Neuronal stem cell (in vitro differentiated cells): Measurements from ENCODE around the gene SSX2IP.

ENCODE experiments used
- DNase-seq: peaks from one replicate; pipeline ENCODE4 v3.0.0-alpha.2; 2013; ENCODE audit warnings: low spot score
- H2AFZ ChIP-seq: one replicate; pipeline ENCODE4 v1.6.1; 2013; ENCODE audit warnings: mild to moderate bottlenecking, low read length, inconsistent platforms
- H2AK5ac ChIP-seq: 2 replicates; pipeline ENCODE4 v1.6.1; 2013; ENCODE audit warnings: low read depth, mild to moderate bottlenecking, inconsistent platforms, low read length, moderate library complexity, mixed read lengths
- H2BK120ac ChIP-seq: 2 replicates; pipeline ENCODE4 v1.6.1; 2013; ENCODE audit warnings: low read depth, mild to moderate bottlenecking, inconsistent platforms, low read length, moderate library complexity, mixed read lengths
- H2BK12ac ChIP-seq: one replicate; pipeline ENCODE4 v1.6.1; 2013; ENCODE audit warnings: low read length, inconsistent platforms
- H2BK15ac ChIP-seq: 2 replicates; pipeline ENCODE4 v1.6.1; 2013; ENCODE audit warnings: mild to moderate bottlenecking, low read length, inconsistent platforms, mixed read lengths
- H2BK5ac ChIP-seq: one replicate; pipeline ENCODE4 v1.6.1; 2013; ENCODE audit warnings: inconsistent platforms, mild to moderate bottlenecking, low read length, moderate library complexity
- H3K14ac ChIP-seq: one replicate; pipeline ENCODE4 v1.6.1; 2013; ENCODE audit warnings: low read length, inconsistent platforms
- H3K18ac ChIP-seq: 2 replicates; pipeline ENCODE4 v1.6.1; 2013; ENCODE audit warnings: low read length, inconsistent platforms
- H3K23ac ChIP-seq: 2 replicates; pipeline ENCODE4 v1.6.1; 2013; ENCODE audit warnings: low read depth, mild to moderate bottlenecking, mixed read lengths, low read length, inconsistent platforms; ENCODE audit not compliant: poor library complexity
- H3K27ac ChIP-seq: replicated peaks from 3 replicates; pipeline ENCODE4 v1.5.1; 2013; ENCODE audit warnings: low read length, inconsistent platforms
- H3K27me3 ChIP-seq, 3 experiments: 2 replicates each; pipeline ENCODE4 v1.6.1; 2013; ENCODE audit warnings: low read length in 3 of 3, mild to moderate bottlenecking in 2 of 3, inconsistent platforms in 1 of 3, low read depth in 1 of 3, mixed read lengths in 1 of 3, moderate library complexity in 1 of 3; ENCODE audit not compliant: control insufficient read depth in 3 of 3, insufficient read depth in 3 of 3
- H3K36me3 ChIP-seq, 2 donors: replicated peaks in 1 of 2; 2 replicates each; pipeline ENCODE4 v1.6.1; 2013; ENCODE audit warnings: low read length in 2 of 2; ENCODE audit not compliant: control insufficient read depth in 2 of 2, insufficient read depth in 2 of 2
- H3K4ac ChIP-seq: 2 replicates; pipeline ENCODE4 v1.6.1; 2013; ENCODE audit warnings: inconsistent platforms, mild to moderate bottlenecking, low read length, moderate library complexity
- H3K4me1 ChIP-seq, 2 donors: 1 replicate in 1 of 2; 2 replicates in 1 of 2; pipeline ENCODE4 v1.6.1; 2013; ENCODE audit warnings: low read length in 2 of 2, low read depth in 1 of 2; ENCODE audit not compliant: control insufficient read depth in 2 of 2, insufficient read depth in 1 of 2
- H3K4me2 ChIP-seq: one replicate; pipeline ENCODE4 v1.6.1; 2013; ENCODE audit warnings: mild to moderate bottlenecking, low read length, inconsistent platforms; ENCODE audit not compliant: insufficient read depth, poor library complexity, severe bottlenecking
- H3K4me3 ChIP-seq, 2 donors: 2 replicates each; pipeline ENCODE4 v1.5.1; 2013; ENCODE audit warnings: low read length in 2 of 2, mild to moderate bottlenecking in 2 of 2, inconsistent platforms in 1 of 2, moderate library complexity in 1 of 2
- H3K79me1 ChIP-seq: one replicate; pipeline ENCODE4 v1.6.1; 2013; ENCODE audit warnings: low read depth, mild to moderate bottlenecking, inconsistent platforms, low read length, moderate library complexity
- H3K9ac ChIP-seq: one replicate; pipeline ENCODE4 v1.6.1; 2013; ENCODE audit warnings: mild to moderate bottlenecking, low read depth, low read length, inconsistent platforms; ENCODE audit not compliant: poor library complexity
- H3K9me3 ChIP-seq, 2 donors: replicated peaks in 1 of 2; 2 replicates each; pipeline versions ENCODE3 to v1.6.1; 2013; ENCODE audit warnings: low read length in 2 of 2, mild to moderate bottlenecking in 2 of 2, inconsistent platforms in 1 of 2, low read depth in 1 of 2, mixed read lengths in 1 of 2, moderate library complexity in 1 of 2; ENCODE audit not compliant: control insufficient read depth in 2 of 2, insufficient read depth in 1 of 2
- H4K8ac ChIP-seq: one replicate; pipeline ENCODE4 v1.6.1; 2013; ENCODE audit warnings: low read depth, mild to moderate bottlenecking, inconsistent platforms, low read length, moderate library complexity
- H4K91ac ChIP-seq: one replicate; pipeline ENCODE4 v1.6.1; 2013; ENCODE audit warnings: low read length, low read depth, mild to moderate bottlenecking, inconsistent platforms; ENCODE audit not compliant: poor library complexity
- WGBS, 2 donors: extraction: QIAGEN DNeasy Blood & Tissue Kit; methylation state at CpG; one replicate each; pipeline ENCODE4 v1.1.7; 2013; ENCODE audit warnings: missing lambda C conversion rate in 2 of 2, mixed read lengths in 1 of 2; ENCODE audit not compliant: insufficient read length in 2 of 2, insufficient replicate concordance in 1 of 2; ENCODE audit errors: extremely low coverage in 2 of 2; 5-methylcytosine and 5-hydroxymethylcytosine counted together

Gene SSX2IP

DNA sequence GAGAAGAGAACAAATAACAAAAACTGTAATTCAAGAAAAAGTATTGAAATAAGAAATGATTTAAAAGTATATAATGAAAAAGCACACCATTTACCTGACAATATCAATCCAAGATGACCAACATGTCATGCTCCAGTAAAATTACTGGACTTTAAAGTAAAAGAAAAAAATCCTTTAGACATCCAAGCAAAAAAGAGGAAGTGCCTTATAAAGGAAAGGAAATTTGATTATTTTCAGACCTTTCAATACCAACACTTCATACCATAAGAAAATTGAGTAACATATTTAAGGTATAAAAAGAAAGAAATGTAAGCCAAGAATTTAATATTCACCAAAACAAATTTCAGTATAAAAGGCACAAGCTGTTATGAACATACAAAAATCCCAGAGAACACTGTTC lies 46.2 kb upstream of the SSX2IP start:
- Histone ChIP-seq H3K4me1 (no peaks in the 10 kb centered on the region), H3K36me3 (no peaks in the 10 kb centered on the region)

DNA sequence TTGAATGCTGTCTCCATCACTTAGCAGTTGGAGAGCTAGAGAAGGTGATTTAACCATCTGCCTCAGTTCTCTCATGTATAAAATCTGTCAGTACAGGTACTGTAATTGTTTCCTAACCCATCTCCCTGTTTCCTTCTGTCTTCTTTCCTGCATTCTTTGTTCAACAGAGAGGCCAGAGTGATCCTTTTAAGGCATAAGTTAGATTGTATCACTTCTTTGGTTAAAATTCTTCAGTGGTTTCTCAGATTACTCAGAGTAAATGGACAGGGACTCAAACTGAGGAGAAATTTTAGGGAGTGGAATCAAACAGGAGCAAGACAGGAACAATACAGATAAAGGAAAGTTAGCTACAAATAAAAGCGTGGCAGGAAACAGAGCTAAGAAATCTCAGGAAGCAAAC lies 45.2 kb upstream of the SSX2IP start:
- Histone ChIP-seq H2BK12ac (no peak overlapping the region), H3K4me1 (no peaks in the 10 kb centered on the region), H2AK5ac (no peak overlapping the region), H4K8ac (no peak overlapping the region), H4K91ac (no peak overlapping the region), H2BK15ac (no peak overlapping the region), H3K18ac (no peak overlapping the region), H3K9ac (no peak overlapping the region), H3K27me3 (no peaks in the 10 kb centered on the region), H2AFZ (no peak overlapping the region), H3K14ac (no peak overlapping the region), H3K36me3 (no peaks in the 10 kb centered on the region), H2BK5ac (no peak overlapping the region), H3K4me3 (no peak overlapping the region), H3K9me3 (peaks cover 0 to 1% of the 10 kb centered on the region in 2 donors), H3K79me1 (no peaks in the 10 kb centered on the region), H3K27ac (no peak overlapping the region), H3K4me2 (no peak overlapping the region), H3K4ac (no peak overlapping the region), H2BK120ac (no peak overlapping the region), H3K23ac (no peak overlapping the region)
- no CpG with 5 or more reads among the region's 1 CpG for WGBS, 2 donors
- DNase-seq, result no peak

More for the DNA sequence above, 46.2 kb upstream of the SSX2IP start:
- Histone ChIP-seq H2BK12ac (no peak overlapping the region), H2BK120ac (no peak overlapping the region), H3K27ac (no peak overlapping the region), H3K14ac (no peak overlapping the region), H3K4me3 (no peak overlapping the region), H3K23ac (no peak overlapping the region), H3K79me1 (no peaks in the 10 kb centered on the region), H2AFZ (no peak overlapping the region), H4K8ac (no peak overlapping the region), H3K4me2 (no peak overlapping the region), H3K9me3 (peaks cover 0 to 1% of the 10 kb centered on the region in 2 donors), H3K18ac (no peak overlapping the region), H3K4ac (no peak overlapping the region), H2BK15ac (no peak overlapping the region), H4K91ac (no peak overlapping the region), H3K9ac (no peak overlapping the region), H2BK5ac (no peak overlapping the region), H2AK5ac (no peak overlapping the region), H3K27me3 (no peaks in the 10 kb centered on the region)
- no peak for DNase-seq

DNA sequence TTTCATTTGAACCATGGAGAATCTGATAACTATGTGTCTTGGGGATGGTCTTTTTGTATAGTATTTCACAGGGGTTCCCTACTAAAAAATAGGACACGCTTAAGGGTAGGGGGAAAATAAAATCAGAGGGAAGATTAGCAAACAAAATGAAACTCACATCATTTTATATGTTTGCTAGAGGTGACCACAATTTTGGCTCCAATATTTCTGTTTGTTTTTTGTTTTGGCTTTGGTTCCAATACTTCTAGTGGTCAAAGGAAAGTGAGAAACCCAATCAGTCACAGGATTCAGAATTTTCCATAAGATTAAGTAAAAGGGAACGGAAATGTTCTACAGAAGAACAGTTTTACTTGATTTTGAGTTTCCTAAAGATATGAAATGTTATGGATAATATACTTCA lies 42.3 kb upstream of the SSX2IP start:
- Histone ChIP-seq H3K18ac (no peak overlapping the region), H3K23ac (no peak overlapping the region), H2BK12ac (no peak overlapping the region), H4K8ac (no peak overlapping the region), H2BK5ac (no peak overlapping the region), H3K27me3 (no peaks in the 10 kb centered on the region), H3K14ac (no peak overlapping the region), H3K79me1 (no peaks in the 10 kb centered on the region), H3K4me2 (no peak overlapping the region), H3K4ac (no peak overlapping the region), H3K4me3 (no peak overlapping the region), H2AFZ (no peak overlapping the region), H2BK120ac (no peak overlapping the region), H4K91ac (no peak overlapping the region), H3K9me3 (peaks cover 0 to 1% of the 10 kb centered on the region in 2 donors), H2BK15ac (no peak overlapping the region), H3K36me3 (no peaks in the 10 kb centered on the region), H3K27ac (no peak overlapping the region), H3K9ac (no peak overlapping the region), H2AK5ac (no peak overlapping the region), H3K4me1 (no peaks in the 10 kb centered on the region)
- WGBS, 2 donors, result no CpG with 5 or more reads among the region's 2 CpGs
- DNase-seq, result no peak

DNA sequence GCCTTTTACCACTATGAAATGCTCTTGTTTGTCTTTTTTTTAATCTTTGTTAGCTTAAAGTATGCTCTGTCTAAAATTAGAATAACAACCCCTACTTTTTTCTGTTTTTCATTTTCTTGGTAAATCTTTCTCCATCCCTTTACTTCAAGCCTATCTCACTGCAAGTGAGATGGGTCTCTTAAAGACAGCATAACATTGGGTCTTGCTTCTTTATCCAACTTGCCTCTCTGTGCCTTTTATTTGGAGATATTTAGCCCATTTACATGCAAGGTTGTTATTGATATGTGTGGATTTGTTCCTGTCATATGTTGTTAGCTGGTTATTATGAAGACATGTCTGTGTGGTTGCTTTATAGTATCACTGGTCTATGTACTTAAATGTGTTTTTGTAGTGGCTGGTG lies 41.3 kb upstream of the SSX2IP start:
- Histone ChIP-seq H3K9me3 (peaks cover 0 to 1% of the 10 kb centered on the region in 2 donors), H3K18ac (no peak overlapping the region), H3K36me3 (no peaks in the 10 kb centered on the region), H3K79me1 (no peaks in the 10 kb centered on the region), H2AK5ac (no peak overlapping the region), H3K4me3 (no peak overlapping the region), H3K14ac (no peak overlapping the region), H3K4ac (no peak overlapping the region), H2BK15ac (no peak overlapping the region), H2AFZ (no peak overlapping the region), H4K8ac (no peak overlapping the region), H3K4me2 (no peak overlapping the region), H3K9ac (no peak overlapping the region), H2BK5ac (no peak overlapping the region), H3K27ac (no peak overlapping the region), H3K23ac (no peak overlapping the region), H2BK120ac (no peak overlapping the region), H3K27me3 (no peaks in the 10 kb centered on the region), H3K4me1 (no peaks in the 10 kb centered on the region), H2BK12ac (no peak overlapping the region), H4K91ac (no peak overlapping the region)
- DNase-seq, result no peak
